Breast epithelium (tissue), 3 donors: Measurements from ENCODE around the gene PHTF2.

Source experiments
- POLR2A ChIP-seq: fragments of 450-650 bp; IDR thresholded peaks from one replicate; pipeline ENCODE4 v1.6.1; 2016; ENCODE audit warnings: antibody characterized with exemption, mild to moderate bottlenecking, moderate library complexity
- POLR2AphosphoS5 ChIP-seq, 3 donors: sonication (generic); formaldehyde crosslinking; IDR thresholded peaks; one replicate each; pipeline ENCODE4 v1.6.1; 2017; ENCODE audit warnings: antibody characterized with exemption in 3 of 3
- TF ChIP-seq, protein P1 (sequence below), 3 donors: fragments of 450-650 bp; IDR thresholded peaks; one replicate each; pipeline ENCODE4 v1.5.1; 2016 to 2017; ENCODE audit warnings: antibody characterized with exemption in 3 of 3, mild to moderate bottlenecking in 3 of 3, moderate library complexity in 3 of 3

DNA sequence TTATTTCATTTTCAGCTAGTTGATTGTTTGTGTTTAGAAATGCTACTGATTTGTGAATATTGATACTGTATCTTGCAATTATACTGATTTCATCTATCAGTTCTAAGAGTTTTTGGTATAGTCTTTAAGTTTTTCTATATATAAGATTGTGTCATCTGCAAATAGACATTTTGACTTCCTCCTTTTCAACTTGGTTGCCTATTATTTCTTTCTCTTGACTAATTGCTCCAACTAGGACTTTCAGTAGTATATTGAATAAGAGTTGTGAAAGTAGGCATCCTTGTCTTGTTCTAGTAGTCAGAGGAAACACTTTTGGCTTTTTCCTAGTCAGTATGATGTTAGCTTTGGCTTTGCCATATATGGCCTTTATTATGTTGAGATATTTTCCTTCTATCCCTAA lies 20.4 kb downstream of the PHTF2 start:
- TF ChIP-seq POLR2A (no peak), POLR2AphosphoS5 (IDR thresholded peaks at IDR 0.05) (no peak)
- TF ChIP-seq, protein P1, sequence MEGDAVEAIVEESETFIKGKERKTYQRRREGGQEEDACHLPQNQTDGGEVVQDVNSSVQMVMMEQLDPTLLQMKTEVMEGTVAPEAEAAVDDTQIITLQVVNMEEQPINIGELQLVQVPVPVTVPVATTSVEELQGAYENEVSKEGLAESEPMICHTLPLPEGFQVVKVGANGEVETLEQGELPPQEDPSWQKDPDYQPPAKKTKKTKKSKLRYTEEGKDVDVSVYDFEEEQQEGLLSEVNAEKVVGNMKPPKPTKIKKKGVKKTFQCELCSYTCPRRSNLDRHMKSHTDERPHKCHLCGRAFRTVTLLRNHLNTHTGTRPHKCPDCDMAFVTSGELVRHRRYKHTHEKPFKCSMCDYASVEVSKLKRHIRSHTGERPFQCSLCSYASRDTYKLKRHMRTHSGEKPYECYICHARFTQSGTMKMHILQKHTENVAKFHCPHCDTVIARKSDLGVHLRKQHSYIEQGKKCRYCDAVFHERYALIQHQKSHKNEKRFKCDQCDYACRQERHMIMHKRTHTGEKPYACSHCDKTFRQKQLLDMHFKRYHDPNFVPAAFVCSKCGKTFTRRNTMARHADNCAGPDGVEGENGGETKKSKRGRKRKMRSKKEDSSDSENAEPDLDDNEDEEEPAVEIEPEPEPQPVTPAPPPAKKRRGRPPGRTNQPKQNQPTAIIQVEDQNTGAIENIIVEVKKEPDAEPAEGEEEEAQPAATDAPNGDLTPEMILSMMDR (IDR thresholded peaks at IDR 0.05): no peak
